B cell (primary cell): ENCODE results near the gene NTM. TPM values are rescaled to one million over a fixed set of nuclear protein-coding genes. Genes with fewer than 3 reads are reported as not detected.

Source experiments
- ATAC-seq: fragments of 200-7000 bp; cut with Tn5 transposase; one replicate; pipeline ENCODE4 v1.10.0; 2021; ENCODE audit warnings: low read depth, mild to moderate bottlenecking, moderate number of reproducible peaks, moderate library complexity
- CTCF ChIA-PET: fragments of 350-600 bp; sonication (Branson Sonifier 250); formaldehyde crosslinking; loops from one replicate; lab custom pipeline; 2021; ENCODE audit warnings: antibody characterized with exemption, inconsistent platforms; lab: Charles Lee
- POLR2A ChIA-PET: fragments of 350-600 bp; sonication (Branson Sonifier 250); formaldehyde crosslinking; loops from one replicate; lab custom pipeline; 2021; ENCODE audit warnings: antibody characterized with exemption; lab: Charles Lee
- DNase-seq: peaks from one replicate; pipeline ENCODE4 v3.0.0; 2013
- H2AFZ ChIP-seq: 2 replicates; pipeline ENCODE4 v1.6.1; 2012; ENCODE audit warnings: mild to moderate bottlenecking, low read depth, low read length; ENCODE audit not compliant: insufficient read depth, poor library complexity, severe bottlenecking
- H3K27ac ChIP-seq, 2 donors: 1 replicate in 1 of 2; 2 replicates in 1 of 2; pipeline ENCODE4 v1.5.1; 2012 to 2013; ENCODE audit warnings: low read length in 2 of 2, mild to moderate bottlenecking in 2 of 2, moderate library complexity in 1 of 2
- H3K27me3 ChIP-seq, 4 experiments: fragments of 200-600 bp in 1 of 4; sonication (generic) in 1 of 4; replicated peaks in 1 of 4; 1 replicate in 2 of 4; 2 replicates in 2 of 4; pipeline versions ENCODE4 v1.6.1 to v1.7.0; 2013 to 2016; ENCODE audit warnings: low read length in 3 of 4, mild to moderate bottlenecking in 2 of 4, mixed read lengths in 1 of 4, moderate library complexity in 1 of 4; ENCODE audit not compliant: insufficient read depth in 4 of 4, control insufficient read depth in 3 of 4; ENCODE audit errors: control extremely low read depth in 1 of 4
- H3K36me3 ChIP-seq, 2 experiments: replicated peaks in 1 of 2; 1 replicate in 1 of 2; 2 replicates in 1 of 2; pipeline versions ENCODE4 v1.6.1 to v1.7.1; 2013; ENCODE audit warnings: low read length in 1 of 2; ENCODE audit not compliant: insufficient read depth in 2 of 2, control insufficient read depth in 1 of 2; ENCODE audit errors: control extremely low read depth in 1 of 2, extremely low read depth in 1 of 2
- H3K4me1 ChIP-seq, 2 donors: fragments of 200-600 bp in 1 of 2; sonication (generic) in 1 of 2; 1 replicate in 1 of 2; 2 replicates in 1 of 2; pipeline versions ENCODE4 v1.5.1 to v1.6.1; 2013 to 2017; ENCODE audit warnings: low read length in 2 of 2; ENCODE audit not compliant: control insufficient read depth in 2 of 2, insufficient read depth in 2 of 2
- H3K4me2 ChIP-seq: replicated peaks from 2 replicates; pipeline ENCODE3; 2012; ENCODE audit warnings: mild to moderate bottlenecking, low read depth, low read length; ENCODE audit not compliant: poor library complexity, severe bottlenecking
- H3K4me3 ChIP-seq, 5 experiments: fragments of 200-600 bp in 1 of 5; sonication (generic) in 1 of 5; 1 replicate in 3 of 5; 2 replicates in 2 of 5; pipeline versions ENCODE4 v1.5.1 to v1.7.0; 2011 to 2016; ENCODE audit warnings: low read length in 4 of 5, mild to moderate bottlenecking in 4 of 5, low read depth in 2 of 5, control low read depth in 1 of 5, moderate library complexity in 1 of 5; ENCODE audit not compliant: insufficient read depth in 1 of 5; ENCODE audit errors: control extremely low read depth in 1 of 5, extremely low read depth in 1 of 5
- H3K79me2 ChIP-seq: fragments of 200-600 bp; sonication (generic); one replicate; pipeline ENCODE4 v1.6.0; 2016; ENCODE audit warnings: low read length; ENCODE audit not compliant: control insufficient read depth, insufficient read depth
- H3K9ac ChIP-seq: fragments of 200-600 bp; sonication (generic); 2 replicates; pipeline ENCODE4 v1.6.1; 2017; ENCODE audit warnings: mild to moderate bottlenecking, low read length, moderate library complexity
- H3K9me3 ChIP-seq, 3 donors: one replicate each; pipeline versions ENCODE4 v1.6.1 to v1.7.1; 2013; ENCODE audit warnings: low read length in 2 of 3; ENCODE audit not compliant: control insufficient read depth in 2 of 3, insufficient read depth in 1 of 3; ENCODE audit errors: control extremely low read depth in 1 of 3
- H4K20me1 ChIP-seq: 2 replicates; pipeline ENCODE4 v1.6.0; 2012; ENCODE audit warnings: mild to moderate bottlenecking, low read length; ENCODE audit not compliant: insufficient read depth, control insufficient read depth, poor library complexity, severe bottlenecking
- H3K27ac Mint-ChIP-seq: one replicate; pipeline ENCODE4 v1.8.0; 2021; ENCODE audit warnings: mixed read lengths
- H3K27me3 Mint-ChIP-seq: one replicate; pipeline ENCODE4 v1.8.0; 2021; ENCODE audit warnings: mixed read lengths
- H3K4me1 Mint-ChIP-seq: one replicate; pipeline ENCODE4 v1.8.0; 2021; ENCODE audit warnings: mixed read lengths
- H3K4me3 Mint-ChIP-seq: one replicate; pipeline ENCODE4 v1.8.0; 2021; ENCODE audit warnings: mixed read lengths
- H3K9me3 Mint-ChIP-seq: one replicate; pipeline ENCODE4 v1.8.0; 2022; ENCODE audit warnings: mixed read lengths; ENCODE audit not compliant: insufficient read depth
- EZH2 ChIP-seq: IDR thresholded peaks from 2 replicates; pipeline ENCODE4 v1.6.1; 2012; ENCODE audit warnings: borderline replicate concordance, low read depth, mild to moderate bottlenecking, moderate library complexity, low read length; ENCODE audit not compliant: insufficient read depth, poor library complexity, severe bottlenecking
- WGBS: methylation state at CpG from one replicate; pipeline ENCODE4 v1.1.5; 2013; ENCODE audit warnings: missing lambda C conversion rate; ENCODE audit not compliant: insufficient coverage; 5-methylcytosine and 5-hydroxymethylcytosine counted together
- intact Hi-C: fragments of 100-400 bp; cut with micrococcal nuclease; formaldehyde crosslinking; loops from one replicate; pipeline ENCODE4 v1.10.0; 2022
- polyA plus RNA-seq: library from polyadenylated mRNA; depleted of rRNA; stranded (reverse); fragments of >200 nt; gene quantifications from 2 replicates; pipeline ENCODE4 v1.2.3, GENCODE V29; 2012
- total RNA-seq, 2 donors: library from RNA; stranded (reverse); fragments of 120-200 nt in 1 of 2; gene quantifications; 1 replicate in 1 of 2; 2 replicates in 1 of 2; pipeline versions ENCODE4 v1.2.3 to v1.2.4, GENCODE V29; 2013 to 2022
- TF ChIP-seq, protein P1 (sequence below): fragments of 200-600 bp; IDR thresholded peaks from one replicate; pipeline ENCODE4 v1.8.0; 2022; ENCODE audit warnings: antibody characterized with exemption, mild to moderate bottlenecking

The NTM gene
- total and polyA plus RNA-seq, 2 donors (not counting 1 experiment from before 2014, with no cell fraction given), result not detected

DNA sequence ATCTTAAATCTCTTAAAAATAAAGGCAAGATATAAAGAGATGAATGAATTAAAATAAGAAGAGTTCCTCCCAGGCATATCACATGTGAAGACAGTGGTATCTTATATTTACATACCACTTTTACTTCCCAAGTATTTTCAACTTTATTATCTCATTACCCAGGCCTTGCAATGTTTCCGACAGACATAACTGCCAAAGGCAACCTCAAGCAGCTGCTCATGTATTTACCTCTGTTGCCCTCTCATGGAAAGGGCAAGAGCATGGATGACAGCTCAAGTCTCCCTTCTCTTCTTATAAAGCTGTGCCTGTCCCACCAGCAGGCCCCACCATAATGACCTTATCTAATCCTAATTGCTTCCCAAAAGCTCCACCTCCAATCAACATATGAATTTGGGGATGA is 894.2 kb downstream of the NTM start:
- no peaks in the 10 kb centered on the region for H3K79me2 ChIP-seq
- no peaks in the 10 kb centered on the region for H3K4me1 Mint-ChIP-seq

DNA sequence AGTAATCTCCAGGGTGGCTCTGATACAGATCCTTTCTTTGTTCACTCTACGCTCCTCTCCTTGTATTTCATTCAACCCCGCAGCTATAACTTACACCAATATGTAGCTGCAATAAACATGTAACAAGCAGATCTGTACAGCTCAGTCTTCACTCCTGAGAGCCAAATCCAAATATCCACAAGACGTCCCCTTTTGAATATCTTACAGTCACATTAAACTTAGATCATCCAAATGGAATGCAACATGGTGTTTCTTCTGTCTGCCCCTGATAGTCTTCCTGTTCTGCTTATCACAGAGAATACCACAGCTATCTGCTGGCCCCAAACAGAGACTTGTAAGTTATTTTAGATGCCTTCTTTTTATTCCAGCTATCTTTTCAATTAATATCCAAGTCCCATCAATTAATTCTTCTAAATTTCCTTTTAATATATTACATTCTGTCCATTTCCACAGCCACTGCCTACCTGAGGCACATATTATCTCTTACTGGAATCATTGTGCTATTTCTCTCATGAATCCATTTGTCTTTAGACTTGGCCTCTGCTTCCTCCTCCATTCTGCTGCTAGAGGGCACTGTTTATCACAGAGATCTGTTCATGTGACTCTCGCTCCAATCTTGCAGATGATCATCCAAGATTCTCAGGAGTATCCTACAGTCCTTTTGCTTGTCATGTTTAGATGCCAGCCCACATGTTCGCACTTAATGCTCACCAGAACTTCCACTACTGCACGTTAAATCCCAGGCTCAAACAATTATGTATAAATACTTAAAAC is 908.6 kb downstream of the NTM start:
- Histone ChIP-seq H3K9me3 (no peaks in the 10 kb centered on the region), H3K27me3 (no peaks in the 10 kb centered on the region), H3K27ac (no peak overlapping the region), H3K4me3 (no peak overlapping the region), H3K9ac (no peak overlapping the region), H3K36me3 (no peaks in the 10 kb centered on the region), H3K4me1 (no peaks in the 10 kb centered on the region), H2AFZ (no peak overlapping the region), H3K79me2 (no peaks in the 10 kb centered on the region), H4K20me1 (no peaks in the 10 kb centered on the region), H3K4me2 (no peak overlapping the region)
- CTCF ChIA-PET, result no interaction called here
- H3K9me3 Mint-ChIP-seq, result no peaks in the 10 kb centered on the region
- H3K27ac Mint-ChIP-seq, result no peak overlapping the region
- POLR2A ChIA-PET, result no interaction called here
- DNase-seq, result no peak
- H3K4me1 Mint-ChIP-seq, result no peaks in the 10 kb centered on the region
- no peak for ATAC-seq
- TF ChIP-seq EZH2, result no peak
- TF ChIP-seq, protein P1, sequence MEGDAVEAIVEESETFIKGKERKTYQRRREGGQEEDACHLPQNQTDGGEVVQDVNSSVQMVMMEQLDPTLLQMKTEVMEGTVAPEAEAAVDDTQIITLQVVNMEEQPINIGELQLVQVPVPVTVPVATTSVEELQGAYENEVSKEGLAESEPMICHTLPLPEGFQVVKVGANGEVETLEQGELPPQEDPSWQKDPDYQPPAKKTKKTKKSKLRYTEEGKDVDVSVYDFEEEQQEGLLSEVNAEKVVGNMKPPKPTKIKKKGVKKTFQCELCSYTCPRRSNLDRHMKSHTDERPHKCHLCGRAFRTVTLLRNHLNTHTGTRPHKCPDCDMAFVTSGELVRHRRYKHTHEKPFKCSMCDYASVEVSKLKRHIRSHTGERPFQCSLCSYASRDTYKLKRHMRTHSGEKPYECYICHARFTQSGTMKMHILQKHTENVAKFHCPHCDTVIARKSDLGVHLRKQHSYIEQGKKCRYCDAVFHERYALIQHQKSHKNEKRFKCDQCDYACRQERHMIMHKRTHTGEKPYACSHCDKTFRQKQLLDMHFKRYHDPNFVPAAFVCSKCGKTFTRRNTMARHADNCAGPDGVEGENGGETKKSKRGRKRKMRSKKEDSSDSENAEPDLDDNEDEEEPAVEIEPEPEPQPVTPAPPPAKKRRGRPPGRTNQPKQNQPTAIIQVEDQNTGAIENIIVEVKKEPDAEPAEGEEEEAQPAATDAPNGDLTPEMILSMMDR, result no peak
- 69% methylated on average over 6 of the region's 6 CpGs for WGBS
- no peak overlapping the region for H3K4me3 Mint-ChIP-seq
- H3K27me3 Mint-ChIP-seq, result no peaks in the 10 kb centered on the region
- intact Hi-C loops, result no loop called here

More for the DNA sequence above, 894.2 kb downstream of the NTM start:
- Mint-ChIP-seq H3K27ac (no peak overlapping the region), H3K9me3 (no peaks in the 10 kb centered on the region), H3K27me3 (no peaks in the 10 kb centered on the region), H3K4me3 (no peak overlapping the region)
- Histone ChIP-seq H2AFZ (no peak overlapping the region), H3K4me1 (no peaks in the 10 kb centered on the region), H3K9ac (no peak overlapping the region), H4K20me1 (no peaks in the 10 kb centered on the region), H3K27me3 (no peaks in the 10 kb centered on the region), H3K4me2 (no peak overlapping the region), H3K27ac (no peak overlapping the region), H3K4me3 (no peak overlapping the region), H3K36me3 (no peaks in the 10 kb centered on the region), H3K9me3 (peaks cover 0 to 7% (median 0%) of the 10 kb centered on the region in 3 donors)
- no peak for ATAC-seq
- CTCF ChIA-PET, result no interaction called here
- 100% methylated on average over 1 of the region's 1 CpG for WGBS
- no peak for DNase-seq
- POLR2A ChIA-PET, result no interaction called here
- intact Hi-C loops, result no loop called here
- TF ChIP-seq EZH2, result no peak
